IPS DF 4.7 (cell line): ENCODE data around the gene TLK1.
"Not testable (repeated sequence)": the region's sequence is repeated elsewhere in the genome, so short reads cannot be mapped to it uniquely, and the experiment has no call there.

Source experiments
- DNase-seq: peaks from one replicate; pipeline ENCODE4 v3.0.0-alpha.2; 2013; ENCODE audit warnings: low spot score; ENCODE audit errors: extremely low read depth

Gene TLK1

DNA sequence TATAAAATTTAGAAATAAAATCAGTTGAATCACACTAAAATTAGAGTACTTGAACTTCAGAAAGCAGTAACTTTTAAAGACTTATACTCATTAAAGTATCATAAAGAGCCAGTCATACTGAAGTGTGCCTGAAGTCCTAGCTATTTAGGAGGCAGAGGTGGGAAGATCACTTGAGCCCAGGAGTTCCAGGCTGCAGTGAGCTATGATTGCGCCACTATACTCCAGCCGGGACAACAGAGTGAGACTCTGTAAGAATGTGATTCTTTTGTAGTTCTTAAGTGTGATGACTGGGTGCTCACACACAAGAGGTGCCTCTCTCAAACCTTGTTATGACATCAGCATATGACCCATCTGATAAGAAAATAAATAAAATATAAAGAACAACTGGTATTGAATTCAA, 14.6 kb downstream of the TLK1 start:
- no peak for DNase-seq

DNA sequence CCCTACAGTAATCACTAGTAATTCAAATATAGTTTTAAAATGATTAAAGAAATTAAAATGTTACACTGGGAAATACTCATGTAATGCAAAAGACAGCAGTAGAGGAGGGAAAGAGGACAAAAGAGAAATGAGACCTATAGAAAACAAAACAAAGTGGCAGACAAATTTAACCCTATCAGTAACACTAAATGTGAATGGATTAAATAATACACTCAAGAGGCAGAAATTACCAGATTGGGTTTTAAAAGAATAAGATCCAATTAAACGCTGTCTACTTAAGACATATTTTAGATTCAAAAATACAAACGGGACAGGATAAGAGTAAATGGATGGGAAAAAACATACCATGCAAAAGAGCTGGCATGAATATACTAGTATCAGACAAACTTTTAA, 17.0 kb downstream of the TLK1 start:
- DNase-seq: no peak

DNA sequence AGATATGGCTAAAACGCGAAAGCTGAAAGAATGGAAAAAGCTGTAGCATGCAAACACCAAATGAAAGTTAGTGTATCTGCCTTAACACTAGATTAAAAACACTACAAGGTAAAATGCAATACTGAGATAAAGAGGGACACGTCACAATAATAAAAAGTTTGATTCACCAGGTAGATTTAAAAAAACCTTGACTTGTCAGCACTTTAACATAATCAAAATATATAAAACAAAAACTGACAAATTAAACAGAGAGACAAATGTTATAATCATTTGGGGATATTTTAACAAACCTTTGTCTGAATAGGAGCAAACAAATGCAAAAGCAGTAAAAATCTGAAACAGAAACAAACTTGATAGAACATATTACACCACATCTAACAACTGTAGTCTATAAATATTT, 18.3 kb downstream of the TLK1 start:
- no peak for DNase-seq

DNA sequence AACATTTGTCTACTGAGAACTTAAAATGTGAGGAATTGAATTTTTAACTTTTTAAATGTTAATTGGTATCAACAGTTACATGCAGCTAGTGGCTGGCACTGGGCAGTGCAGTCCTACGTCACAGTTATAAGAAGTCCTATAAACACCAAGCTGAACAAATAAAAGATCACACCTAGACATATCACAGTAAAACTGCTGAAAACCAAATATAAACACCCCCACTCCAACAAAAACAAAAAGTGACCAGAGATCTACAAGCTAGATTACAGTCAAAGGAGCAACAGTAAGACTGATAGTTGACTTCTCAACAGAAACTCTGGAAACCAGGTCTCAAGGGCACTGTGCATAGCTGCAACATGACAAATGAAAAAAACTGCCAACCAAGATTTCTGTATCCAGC, 19.4 kb downstream of the TLK1 start:
- DNase-seq: no peak

DNA sequence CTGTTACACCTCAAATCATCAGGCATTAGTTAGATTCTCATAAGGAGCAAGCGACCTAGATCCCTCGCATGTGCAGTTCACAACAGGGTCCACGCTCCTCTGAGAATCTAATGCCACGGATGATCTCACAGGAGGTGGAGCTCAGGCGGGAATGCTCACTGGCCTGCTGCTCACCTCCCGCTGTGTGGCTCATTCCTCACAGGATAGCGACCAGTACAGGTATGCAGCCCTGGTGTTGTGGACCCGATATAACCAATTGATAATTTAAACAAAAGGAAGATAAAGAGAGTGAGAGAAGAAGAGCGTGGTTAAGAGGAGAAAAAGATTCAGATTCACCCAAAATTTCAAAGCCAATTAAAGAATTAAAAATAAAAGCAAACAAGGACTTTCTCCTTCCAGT, 20.8 kb downstream of the TLK1 start:
- no peak for DNase-seq

DNA sequence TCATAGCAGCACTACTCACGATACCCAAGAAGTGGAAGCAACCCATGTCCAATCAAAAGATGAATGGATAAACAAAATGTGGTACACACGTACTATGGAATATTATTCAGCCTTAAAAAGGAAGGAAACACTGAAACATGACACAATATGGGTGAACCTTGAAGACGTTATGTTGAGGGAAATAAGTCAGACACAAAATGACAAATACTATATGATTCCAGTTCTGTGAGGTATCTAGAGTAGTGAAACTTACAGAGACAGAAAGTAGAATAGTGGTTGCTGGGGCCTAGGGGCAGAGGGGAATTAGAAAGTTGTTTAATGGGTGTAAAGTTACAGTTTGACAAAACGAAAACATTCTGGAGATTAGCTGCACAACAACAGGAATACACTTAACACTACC, 24.7 kb downstream of the TLK1 start:
- DNase-seq: no peak

DNA sequence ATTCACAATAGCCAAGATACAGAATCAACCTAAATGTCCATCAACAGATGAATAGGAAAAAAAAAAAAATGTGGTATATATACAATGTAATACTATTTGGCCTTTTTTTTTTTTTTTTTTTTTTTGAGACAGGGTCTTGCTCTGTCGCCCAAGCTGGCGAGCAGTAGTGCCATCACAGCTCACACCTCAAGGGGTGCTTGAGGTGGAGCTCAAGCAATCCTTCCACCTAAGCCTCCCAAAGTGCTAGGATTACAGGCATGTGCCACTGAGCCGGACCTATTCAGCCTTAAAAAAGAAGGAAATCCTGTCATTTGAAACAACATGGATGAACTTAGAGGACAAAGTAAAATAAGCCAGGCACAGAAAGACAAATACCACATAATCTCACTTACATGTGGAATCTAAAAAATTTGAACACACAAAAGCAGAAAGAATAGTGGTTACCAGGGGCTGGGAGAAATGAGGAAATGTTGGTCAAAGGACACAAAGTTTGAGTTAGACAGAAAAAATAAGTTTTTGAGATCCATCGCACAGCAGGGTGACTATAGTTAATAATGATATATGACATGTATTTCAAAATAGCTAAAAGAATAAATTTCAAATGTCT, 26.0 kb downstream of the TLK1 start:
- no peak for DNase-seq

DNA sequence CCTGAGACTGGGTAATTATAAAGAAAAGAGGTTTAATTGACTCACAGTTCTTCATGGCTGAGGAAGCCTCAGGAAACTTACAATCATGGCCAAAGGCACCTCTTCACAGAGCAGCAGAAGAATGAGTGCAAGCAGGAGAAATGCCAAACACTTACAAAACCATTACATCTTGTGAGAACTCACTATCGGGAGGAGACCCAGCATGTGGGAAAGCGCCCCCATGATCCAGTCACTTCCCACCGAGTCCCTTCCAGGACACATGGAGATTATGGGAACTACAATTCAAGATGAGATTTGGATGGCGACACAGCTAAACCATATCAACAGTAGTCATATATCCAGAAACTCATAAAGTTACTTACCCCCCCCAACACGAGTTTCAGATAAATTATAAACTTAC, 28.6 kb downstream of the TLK1 start:
- no peak for DNase-seq

DNA sequence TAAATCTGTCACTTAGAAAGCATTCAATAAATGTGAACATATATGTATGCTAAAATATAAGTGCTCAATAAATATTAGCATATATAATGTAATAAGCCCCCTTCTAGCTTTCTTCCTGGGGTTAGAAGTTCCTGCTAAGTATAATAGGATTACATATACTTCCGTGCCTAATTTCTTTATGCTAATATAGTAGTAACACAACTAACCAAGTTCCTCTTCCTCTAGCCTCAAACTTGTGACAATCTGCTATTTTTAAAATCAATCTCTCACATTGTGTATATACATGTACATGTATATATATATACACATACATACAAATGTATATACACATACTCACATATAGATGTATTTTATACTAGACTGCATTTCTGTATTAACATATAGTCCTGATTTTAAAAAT, 32.2 kb downstream of the TLK1 start:
- no peak for DNase-seq

DNA sequence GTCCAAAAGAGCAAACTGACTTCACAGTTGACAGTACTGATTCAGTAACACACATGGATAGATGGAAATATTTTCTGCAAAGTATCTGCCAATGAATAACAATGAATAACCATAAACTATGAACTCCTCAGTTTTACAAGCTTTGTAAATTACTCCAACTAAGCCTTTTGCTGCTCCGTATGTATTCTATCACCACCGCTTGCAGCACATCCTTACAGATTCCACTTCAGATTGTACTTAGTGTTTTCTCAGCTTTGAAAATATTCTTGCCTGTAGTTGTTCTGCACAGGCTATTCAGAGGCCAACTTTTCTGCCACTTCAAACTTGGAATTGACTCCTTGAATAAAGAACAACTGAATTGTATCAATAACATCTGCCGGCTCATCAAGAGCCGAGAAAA, 36.2 kb downstream of the TLK1 start:
- no peak for DNase-seq

DNA sequence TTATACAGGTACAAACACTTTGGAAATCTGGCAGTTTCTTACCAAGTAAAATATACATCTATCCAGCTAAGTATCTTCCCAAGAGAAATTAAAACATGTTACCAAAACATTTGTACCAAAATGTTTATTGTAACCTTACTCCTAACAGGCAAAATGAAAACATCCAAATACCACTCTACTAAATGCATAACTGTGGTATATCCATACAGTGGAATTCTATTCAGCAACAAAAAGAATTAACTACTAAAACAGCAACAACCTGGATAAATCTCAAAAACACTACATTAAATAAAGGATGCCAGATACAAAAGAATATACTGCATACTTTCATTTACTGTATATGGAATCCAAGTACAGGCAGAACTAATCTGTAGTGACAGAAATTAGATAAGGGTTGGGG, 51.1 kb downstream of the TLK1 start:
- no peak for DNase-seq

DNA sequence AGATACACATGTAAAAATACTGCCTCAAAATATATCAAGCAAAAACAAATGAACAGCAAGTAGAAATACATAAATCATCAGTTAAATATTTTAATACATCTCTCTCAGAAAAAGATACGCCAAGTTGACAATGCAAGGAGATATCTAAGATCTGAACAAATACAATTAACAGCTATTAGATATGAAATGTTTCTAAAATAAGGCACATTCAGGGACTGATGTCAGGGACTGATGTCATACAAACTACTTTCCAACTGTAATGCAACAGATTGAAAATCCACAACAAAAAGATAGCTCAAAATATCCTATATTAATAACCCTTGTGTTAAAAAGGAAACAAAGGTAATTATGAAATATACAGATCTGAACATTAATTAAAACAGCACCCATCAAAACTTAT, 51.7 kb downstream of the TLK1 start:
- no peak for DNase-seq

DNA sequence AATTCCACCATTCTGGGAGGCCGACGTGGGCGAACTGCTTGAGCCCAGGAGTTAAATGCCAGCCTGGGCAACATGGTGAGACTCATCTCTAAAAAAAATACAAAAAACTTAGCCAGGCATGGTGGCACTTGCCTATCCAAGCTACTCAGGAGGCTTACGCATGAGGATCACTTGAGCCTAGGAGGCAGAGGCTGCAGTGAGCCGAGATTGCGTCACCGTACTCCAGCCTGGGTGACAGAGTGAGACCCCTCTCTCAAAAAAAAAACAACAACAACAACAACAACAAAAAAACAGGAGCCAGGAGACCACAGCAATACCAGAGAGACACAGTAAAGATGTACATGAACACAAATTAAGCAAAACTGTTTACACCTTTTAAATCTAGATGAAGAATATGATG, 52.9 kb downstream of the TLK1 start:
- no peak for DNase-seq

DNA sequence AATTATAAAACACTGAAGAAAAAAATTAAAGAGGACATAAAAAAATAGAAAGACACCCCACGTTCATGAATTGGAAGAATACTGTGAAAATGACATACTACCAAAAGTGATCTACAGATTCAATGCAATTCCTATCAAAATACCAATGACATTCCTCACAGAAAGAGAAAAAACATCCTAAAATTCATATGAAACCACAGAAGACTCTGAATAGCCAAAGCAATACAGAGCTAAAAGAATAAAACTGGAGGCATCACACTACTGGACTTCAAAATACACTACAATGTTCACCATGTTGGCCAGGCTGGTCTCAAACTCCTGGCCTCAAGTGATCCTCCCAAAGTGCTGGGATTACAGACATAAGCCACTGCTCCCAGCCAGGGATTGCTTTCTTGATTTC, 56.3 kb downstream of the TLK1 start:
- DNase-seq: no peak

DNA sequence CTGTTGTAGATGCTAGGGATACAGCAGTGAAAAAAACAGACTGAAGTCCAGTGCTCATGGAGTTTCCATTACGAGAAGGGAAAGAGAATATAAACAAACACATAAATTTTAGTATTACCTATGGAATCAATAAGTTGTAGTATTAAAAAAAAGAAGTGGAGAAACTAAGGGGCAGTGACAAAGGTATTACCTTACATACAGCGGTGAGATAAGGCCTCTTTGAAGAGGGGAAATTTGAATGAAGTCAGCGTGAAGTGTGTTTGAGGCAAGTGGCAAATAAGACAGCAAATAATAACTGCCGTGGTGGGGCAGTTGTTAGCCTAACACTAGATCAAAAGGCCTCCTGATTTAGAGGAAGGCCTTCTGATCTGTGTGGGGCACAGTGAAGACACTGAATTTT, 57.9 kb downstream of the TLK1 start:
- no peak for DNase-seq

DNA sequence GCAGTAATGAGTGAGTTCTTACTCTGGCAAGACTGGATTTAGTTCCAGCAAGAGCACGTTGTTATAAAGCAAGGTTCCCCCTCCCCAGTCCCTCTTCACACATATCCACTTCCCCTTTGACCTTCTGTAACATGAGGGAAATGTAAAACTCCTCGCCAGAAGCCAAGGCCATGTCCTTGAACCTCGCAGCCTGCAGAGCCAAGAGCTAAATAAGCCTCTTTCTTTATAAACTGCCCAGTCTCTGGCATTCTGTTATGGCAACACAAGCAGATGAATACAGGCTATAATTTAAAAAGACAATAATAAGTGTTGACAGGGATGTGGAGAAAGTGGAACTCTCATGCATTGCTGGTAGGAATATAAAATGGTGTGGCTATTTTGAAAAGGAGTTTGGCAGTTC, 60.3 kb downstream of the TLK1 start:
- no peak for DNase-seq

DNA sequence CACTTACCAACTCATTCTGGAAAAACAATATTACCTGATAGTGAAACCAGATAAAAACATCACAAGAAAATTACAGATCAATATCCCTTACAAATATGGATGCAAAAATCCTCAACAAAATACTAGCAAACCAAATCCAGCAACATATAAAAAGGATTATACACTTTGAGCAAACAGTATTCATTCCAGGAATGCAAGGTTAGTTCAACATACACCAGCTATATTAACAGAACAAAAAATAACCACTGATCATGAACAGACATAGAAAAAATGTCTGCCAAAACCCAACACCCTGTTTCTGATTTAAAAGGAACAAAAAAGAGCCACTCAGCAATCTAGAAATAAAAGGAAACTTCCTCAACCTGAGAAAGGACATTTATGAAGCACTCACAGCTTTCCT, 62.1 kb downstream of the TLK1 start:
- no peak for DNase-seq

DNA sequence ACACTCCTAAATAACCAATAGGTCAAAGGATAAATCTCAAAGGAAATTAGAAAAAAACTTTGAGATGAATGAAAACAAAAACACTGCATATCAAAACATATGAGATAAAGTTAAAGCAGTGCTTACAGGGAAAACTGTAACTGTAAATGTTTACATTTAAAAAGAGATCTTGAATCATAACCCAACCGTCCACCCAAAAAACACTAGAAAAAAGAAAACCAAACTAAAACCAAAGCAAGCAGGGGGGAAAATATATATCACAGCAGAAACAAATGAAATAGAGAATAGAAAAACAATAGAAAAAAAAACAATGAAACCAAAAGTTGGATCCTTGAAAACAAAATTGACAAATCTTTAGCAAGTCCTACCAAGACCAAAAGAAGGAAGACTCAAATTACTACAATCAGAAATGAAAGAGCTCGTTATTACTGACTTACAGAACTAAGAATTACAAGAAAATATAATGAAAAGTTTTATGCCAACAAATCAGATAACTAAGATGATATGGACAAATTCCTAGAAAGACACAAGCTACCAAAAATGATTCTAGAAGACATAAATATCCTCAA, 65.6 kb downstream of the TLK1 start:
- no peak for DNase-seq

DNA sequence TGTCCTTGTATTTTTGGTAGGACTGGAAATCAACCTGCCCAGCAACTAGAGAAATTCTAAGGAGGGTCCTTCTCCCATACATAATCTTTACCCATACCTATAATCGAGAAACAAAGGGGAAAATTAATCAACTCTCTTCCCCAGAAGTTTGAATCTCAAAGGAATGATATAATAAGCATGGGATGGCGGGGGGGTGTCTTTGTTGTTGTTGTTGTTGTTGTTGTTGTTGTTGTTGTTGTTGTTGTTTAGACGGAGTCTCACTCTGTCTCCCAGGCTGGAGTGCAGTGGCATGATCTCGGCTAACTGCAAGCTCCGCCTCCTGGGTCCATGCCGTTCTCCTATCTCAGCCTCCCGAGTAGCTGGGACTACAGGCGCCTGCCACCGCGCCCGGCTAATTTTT, 69.2 kb downstream of the TLK1 start:
- DNase-seq: not testable (repeated sequence)

DNA sequence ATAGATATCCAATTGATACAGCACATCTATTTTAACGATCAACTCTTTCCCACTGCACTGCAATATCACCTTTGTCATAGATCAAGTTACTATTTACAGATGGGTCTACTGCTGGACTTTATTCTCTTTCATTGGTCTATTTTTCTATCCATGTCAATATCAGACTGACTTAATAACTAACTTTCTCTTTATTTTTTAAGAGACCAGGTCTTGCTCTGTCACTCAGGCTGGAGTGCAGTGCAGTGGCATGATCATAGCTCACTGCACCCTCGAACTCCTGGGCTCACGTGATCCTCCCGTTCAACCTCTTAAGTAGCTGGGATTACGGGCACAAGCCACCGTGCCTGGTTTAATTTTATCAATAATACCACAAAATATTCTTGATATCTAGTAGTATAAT, 71.2 kb downstream of the TLK1 start:
- DNase-seq: no peak

DNA sequence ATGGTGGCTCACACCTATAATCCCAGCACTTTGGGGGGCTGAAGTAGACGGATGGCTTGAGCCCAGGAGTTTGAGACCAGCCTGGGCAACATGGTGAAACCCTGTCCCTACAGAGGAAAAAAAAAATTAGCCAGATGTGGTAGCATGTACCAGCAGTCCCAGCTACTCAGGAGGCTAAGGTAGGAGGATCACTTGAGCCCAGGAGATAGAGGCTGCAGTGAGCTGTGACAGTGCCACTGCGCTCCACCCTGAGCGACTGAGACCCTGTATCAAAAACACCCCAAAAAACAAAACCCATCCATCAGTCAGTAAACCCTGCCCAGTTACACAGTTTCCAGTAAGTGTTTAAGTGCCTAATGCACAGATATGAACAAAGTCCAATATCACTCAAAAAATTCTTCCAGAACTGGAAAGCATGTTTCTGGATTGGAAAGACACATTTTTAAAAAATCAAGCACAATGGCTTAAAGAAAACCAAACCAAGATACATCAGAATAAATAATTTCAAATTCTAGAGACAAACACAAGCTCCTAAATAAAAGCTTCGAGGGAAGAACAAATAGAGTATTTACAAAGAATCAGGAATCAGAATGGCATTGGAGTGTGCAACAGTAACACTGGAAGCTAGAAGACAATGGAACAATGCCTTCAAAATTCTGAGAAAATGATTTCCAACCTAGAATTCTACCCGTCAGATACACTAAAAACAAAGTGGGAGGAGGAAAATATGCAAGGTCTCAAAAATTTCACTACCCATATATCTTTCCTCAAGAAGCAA, 72.4 kb downstream of the TLK1 start:
- DNase-seq: no peak

DNA sequence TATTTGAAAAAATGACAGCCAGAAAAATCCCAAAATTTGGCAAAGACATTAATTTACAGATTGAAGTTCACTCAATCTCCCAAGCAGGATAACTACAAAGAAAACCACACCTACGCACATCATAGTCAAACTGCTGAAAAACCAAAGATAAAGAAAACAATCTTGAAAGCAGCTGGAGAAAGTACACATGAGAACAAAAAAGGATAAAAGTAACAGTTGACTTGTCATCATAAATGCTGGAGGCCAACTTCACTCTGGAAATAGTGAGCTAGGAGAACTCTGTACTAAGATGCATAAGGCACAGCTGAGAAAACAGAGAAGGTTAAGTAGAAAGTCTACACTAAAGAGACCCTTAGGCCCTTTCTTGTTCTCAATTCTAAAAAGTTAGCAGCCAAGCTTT, 73.1 kb downstream of the TLK1 start:
- DNase-seq: no peak
